GM18909 (cell line): ENCODE measurements around the gene ERCC3.
"Not testable (repeated sequence)": the region's sequence is repeated elsewhere in the genome, so short reads cannot be mapped to it uniquely, and the experiment has no call there.

Source experiments
- ATAC-seq: cut with Tn5 transposase; IDR thresholded peaks from one replicate; pipeline ENCODE4 v1.9.1; 2021; ENCODE audit warnings: mild to moderate bottlenecking; ENCODE audit not compliant: unreplicated experiment, poor library complexity

ERCC3 gene

DNA sequence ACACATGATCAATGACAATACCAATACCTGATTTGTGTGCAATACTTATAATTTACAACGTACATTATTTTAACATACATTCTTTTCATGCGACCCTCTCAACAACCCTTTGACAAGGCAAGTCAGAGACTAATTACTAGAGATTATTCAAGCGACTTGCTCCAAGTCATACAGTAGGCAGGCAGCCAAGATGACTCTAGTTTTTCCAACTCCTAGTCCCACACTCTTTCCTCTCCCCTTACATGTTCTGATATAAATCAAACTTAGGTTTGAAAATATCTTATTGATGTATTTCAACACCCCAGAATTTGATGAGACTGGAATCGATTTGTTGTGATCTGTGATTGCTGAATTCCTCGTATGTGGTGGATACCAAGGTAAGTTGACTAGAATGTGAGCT is 65.8 kb downstream of the ERCC3 start:
- no peak for ATAC-seq

DNA sequence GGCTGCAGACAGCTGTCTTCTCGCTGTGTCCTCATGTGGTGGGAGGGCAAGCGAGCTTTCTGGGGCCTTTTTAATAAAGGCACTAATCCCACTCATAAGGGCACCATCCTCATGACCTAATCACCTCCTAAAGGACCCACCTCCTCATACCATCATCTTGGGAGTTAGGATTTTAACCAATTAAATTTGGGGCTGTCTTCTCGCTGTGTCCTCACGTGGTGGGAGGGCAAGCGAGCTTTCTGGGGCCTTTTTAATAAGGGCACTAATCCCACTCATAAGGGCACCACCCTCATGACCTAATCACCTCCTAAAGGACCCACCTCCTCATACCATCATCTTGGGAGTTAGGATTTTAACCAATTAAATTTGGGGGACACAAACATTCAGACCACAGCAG is 66.7 kb downstream of the ERCC3 start:
- ATAC-seq: not testable (repeated sequence)

DNA sequence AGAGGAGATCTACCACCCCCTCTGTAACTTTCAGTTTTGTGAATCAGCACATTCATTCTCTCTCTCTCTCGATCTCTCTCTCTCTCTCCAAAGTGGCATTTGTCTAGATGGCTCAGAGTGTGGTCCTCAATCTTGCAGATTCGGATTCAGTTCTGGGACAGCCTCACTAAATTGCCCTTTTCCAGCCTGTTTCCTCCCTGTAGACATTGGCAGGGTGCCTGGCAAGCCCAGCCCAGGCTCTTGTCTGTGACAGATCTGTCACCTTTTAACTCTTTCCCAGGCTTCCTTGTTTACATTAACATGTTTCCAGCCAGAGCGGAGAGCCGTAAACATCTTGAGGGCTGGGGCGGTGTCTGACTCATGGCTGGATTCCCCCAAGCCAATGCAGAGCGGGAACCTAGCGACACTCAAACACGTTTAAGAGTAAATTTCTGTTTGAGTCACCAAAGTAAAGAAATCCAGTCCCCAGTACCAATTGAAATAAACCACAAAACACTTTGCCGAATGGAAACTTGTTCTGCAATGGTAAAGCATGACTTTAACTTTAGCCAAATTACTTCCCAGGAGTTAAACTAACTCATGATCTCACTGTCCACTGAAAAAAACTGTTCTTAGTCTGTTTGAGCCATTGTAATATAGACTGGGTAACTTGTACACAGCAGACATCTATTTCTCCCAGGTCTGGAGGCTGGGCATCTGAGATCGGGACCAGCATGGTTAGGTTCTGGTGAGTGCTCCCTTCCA is 67.3 kb downstream of the ERCC3 start:
- ATAC-seq: no peak

DNA sequence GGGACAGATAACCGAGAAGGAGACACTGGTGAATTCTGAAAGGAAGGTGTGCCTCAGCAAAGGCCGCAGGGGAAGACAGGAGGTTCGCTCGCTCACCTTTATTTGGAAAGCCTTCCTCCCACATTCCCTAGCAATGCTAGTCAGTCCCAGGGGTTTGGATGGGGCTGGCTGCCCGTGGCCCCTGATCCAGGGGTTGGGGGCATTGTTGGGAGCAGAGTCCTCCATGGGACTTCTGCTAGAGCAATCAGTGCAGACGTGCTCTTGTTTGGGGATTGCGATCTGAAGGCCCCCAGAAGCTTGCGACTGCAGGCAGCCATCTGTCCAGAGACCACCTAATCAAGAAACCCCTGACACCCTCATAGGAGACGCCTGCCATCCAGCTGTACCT is 67.8 kb downstream of the ERCC3 start:
- no peak for ATAC-seq

DNA sequence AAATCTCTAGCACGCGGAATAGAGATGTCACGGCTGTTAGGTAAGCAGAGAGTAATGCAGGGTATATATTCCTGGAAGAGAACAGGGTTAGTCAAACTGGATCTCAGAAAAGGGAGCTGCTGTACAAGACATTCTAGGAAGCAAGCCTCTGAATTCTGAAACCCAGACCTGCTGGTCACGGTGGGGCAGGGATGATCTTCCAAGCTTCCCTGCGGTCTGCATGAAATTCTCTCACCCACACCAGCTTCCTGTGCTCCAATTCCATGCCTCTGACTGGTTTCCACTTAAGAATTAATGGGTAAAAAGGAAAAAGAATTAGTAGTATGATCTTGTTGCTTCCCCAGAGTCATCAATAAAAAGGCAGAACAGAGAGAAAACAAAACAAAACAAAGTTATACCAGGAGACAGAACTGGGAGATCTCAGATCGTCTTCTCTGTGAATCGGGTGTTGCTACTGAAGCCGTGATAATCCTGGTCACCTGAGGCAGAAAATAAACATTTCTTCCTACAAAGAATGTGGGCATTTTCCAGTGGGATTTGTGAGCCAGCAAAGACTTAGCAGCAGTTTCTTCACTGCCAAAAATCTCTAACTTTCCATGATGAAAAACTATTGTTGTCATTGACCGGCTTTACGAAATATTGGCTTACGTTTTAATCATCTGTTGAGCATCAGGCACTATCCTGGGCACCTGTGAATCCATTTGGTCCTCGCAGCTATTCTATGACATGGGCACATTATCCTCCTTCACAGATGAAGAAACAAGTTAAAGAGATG is 68.6 kb downstream of the ERCC3 start:
- ATAC-seq: no peak

DNA sequence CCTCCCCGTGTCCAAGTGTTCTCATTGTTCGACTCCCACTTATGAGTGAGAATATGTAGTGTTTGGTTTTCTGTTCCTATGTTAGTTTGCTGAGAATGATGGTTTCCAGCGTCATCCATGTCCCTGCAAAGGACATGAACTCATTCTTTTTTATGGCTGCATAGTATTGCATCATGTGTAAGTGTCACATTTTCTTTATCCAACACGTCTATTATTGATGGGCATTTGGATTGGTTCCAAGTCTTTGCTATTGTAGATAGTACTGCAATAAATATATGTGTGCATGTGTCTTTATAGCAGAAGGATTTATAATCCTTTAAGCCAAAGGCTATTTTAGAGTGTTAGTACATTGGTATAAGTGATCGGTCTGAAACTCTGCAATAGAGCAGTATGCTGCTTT is 69.8 kb downstream of the ERCC3 start:
- not testable (repeated sequence) for ATAC-seq

DNA sequence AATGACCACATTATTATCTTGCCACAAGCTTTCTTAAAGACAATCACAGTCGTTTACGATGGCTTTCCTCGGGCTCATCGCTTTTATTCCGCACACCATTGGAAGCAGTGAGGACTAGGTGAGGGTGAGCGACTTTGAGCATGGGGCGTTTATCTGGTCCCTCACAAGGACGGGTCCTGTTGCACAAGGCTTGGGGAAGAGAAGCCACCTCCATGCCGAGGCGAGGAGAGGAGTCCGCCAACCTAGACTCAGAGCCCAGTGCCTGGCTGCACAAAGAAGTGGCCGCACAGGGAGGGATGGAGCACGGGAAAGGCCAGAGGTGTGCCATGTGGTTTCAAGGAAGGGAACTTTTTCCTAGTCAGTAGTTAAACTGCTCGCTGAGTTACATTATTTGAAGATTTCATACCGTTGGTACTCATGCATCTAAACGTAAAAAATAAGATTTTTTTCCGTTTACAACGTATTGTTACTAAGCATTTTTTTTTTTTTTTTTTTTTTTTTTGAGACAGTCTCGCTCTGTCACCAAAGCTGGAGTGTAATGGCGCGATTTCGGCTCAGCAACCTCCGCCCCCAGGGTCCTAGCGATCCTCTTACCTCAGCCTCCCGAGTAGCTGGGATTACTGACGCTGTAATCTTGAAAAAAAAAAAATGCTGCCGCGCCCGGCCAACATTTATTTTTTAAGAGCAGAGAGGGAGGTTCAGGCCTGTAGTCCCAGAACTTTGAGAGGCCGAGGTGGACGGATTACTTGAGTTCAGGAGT is 73.0 kb downstream of the ERCC3 start:
- ATAC-seq: no peak

DNA sequence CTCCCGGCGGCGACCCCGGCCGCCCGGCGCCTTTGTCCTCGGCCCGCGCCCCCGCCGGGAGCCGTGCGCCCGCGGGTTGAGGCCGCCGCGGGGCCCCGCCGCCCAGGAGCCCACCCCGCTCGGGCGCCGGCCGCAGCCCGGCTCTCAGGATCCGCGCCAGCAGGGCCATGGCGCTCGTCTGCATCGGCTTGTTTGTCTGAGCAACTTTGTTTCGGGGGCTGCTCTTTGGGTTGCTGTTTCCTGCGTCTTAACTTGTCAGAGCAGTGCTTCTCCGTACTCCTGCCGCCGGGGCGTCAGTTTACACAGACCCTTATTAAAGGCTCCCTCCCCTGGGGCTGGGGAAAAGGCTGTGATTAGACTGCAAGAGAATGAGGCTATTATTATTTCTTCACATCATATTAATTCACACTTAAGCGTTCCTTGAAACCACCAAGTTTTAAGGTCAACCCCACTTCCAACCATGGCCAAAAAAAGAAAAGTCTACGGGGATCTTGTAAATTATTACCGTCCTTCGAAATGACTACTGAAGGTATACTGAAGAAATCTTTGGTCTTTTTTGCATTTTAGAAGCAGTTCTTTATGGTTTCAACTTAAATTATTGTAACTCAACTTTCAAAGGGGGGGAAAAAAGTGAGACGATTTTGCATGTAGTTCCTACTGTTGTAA is 73.7 kb downstream of the ERCC3 start, which contains the start of gene CYP27C1:
TSS of gene CYP27C1 (minus strand) at position 198 of the 666 bp plus-strand sequence. CDS start at position 169, 29 bp downstream.
- ATAC-seq: no peak

DNA sequence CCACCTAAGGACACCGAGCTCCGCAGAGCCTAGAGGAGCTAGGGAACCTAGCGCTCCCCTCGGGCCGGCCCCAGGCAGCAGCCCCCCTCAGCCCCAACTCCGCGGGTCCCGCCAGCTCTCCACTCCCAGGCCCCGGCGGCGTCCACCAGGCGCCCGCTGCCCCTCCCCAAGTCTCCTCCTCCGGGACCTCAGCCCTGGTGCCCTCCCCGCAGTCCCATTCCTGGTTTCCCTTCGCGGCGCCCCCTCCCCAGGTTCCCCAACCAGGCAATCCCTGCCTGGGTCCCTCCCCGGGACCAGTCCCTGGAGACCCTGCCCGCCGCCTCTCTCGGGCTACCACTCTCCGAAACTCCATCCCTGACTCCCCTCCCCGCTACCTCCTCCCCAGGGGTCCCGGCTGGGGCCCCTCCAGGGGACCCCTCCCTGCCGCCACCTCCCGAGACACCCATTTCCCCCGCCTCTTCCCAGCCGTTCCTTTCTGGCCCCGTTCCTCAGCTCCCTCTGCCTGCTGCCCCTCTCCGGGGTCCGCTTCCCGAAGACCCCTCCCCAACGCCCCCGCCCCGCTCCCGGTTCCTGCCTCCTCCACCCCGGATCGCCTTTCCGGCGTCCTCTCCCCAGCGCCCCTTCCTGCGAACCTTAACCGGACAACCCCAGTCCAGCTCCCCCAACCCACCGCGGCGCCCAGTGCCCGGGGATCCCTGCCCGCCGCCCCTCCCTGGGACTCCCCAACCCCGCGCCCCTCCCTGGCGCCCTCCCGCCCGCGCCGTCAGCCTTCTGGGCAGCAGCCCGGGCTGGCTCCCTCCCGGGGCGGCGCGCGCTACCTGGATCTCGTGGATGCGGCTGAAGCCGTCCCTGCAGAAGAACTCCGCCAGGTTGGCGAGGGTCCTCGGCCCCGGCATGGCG is 74.5 kb downstream of the ERCC3 start:
- no peak for ATAC-seq

DNA sequence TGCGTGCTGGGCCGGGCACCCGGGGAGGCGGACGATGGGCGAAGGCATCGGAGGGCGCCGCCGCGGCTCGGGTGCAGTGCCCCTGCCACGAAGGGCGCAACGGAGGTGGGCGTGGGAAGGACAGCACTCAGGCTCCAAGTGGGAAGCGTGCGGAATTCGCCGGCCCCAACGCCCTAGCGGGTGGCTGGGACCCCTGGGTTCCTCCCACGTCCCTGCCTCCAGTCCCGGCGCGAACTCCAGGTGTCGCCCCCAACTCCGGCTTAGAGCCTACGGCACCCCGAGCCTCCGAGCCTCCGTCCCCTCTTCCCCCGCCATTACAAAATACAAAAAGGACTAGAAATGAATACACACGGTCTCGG is 75.2 kb downstream of the ERCC3 start:
- no peak for ATAC-seq

DNA sequence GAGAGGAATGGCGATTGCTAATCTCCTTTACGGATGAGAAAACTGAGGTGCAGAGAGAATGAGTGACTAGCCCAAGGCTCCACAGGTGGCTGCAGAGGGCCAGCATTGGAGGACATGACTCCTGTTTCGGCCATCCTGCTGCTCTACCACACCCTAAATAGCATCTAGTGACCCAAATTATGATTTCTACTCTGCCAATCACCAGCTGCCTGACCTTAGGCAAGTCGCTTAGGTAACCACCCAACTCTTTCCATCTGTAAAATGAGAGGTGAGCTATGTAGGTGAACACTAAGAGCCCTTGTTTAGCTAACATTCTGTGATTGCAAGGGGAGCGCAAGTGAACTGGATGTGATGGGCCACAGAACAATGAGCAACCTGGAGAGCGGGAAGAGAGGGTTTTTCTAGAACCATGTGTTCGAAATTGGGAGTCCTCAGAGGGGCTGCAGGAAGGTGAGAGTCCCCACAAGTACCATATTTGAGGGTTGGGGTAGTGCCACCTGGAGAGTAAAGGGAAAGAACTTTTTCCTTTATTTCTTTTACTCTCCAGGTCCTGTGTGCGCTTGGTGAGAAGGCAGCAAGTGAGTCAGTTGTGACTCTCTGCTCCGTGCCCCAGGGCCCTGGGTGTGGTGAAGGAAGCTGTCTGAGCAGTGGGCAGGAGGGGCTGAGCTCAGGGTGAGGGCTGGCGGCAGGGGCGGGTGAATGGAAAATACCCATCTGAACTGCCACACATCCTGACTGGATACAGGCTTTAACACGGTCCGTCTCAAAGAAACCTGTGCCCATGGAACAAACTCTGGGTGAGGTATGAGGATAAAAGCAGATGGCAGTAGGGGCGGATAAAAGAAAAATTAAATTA is 76.2 kb downstream of the ERCC3 start:
- ATAC-seq: no peak

DNA sequence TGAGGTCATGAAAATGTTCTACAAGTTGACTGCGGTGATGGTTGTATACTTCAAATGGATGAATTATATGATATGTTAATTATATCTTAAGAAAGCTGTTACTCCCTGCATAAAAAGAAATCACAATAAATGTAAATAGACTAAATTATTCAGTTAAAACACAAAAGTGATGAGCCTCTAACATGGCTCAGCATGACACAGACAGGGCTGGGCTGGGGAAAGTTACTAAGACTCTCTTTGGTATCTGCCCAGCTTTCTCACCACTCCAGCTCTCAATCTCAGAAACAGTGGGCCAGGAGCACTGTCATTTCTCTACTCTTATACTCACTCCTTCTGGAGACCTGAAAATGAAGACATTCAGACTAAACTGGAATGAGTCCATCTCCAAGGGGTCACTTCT is 77.4 kb downstream of the ERCC3 start:
- no peak for ATAC-seq

DNA sequence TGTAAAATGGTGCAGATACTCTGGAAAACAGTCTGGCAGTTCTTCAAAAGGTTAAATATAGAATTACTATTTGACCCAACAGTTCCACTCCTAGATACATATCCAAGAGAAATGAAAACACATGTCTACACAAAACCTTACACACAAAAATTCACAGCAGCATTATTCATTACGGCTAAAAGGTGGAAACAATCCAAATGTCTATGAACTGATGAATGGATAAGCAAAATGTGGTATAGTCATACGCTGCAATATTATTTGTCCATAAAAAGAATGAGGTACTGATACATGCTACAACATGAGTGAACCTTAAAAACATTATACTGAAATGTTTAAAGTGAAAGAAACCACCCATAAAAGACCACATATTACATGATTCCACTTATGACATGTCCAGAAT is 77.8 kb downstream of the ERCC3 start:
- no peak for ATAC-seq

DNA sequence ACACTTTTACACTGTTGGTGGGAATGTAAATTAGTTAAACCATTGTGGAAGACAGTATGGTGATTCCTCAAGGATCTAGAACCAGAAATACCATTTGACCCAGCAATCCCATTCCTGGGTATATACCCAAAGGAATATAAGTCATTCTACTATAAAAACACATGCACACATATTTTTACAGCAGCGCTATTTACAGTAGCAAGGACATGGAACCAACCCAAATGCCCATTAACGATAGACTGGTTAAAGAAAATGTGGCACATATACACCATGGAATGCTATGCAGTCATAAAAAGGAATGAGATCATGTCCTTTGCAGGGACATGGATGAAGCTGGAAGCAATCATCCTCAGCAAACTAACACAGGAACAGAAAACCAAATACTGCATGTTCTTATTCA is 79.7 kb downstream of the ERCC3 start:
- ATAC-seq: not testable (repeated sequence)

DNA sequence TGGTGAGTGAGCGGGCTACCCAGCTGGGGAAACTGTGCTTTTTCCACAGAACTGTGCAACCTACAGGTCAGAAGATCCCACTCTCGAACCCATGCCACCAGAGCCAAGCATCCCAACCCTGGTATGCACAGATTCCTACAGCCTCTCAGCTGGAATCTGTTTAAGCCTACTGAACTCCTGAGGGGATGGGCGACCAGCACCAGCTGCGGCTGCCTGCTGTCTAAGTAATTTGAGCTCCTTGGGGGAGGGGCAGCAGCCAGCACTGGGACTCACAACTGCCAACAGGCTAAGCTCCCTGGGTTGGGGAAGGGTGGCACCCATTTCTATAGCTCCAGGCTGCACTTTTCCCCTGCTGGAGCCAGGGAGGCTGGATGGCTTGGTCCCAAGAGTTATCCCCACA is 85.6 kb downstream of the ERCC3 start:
- no peak for ATAC-seq
